ENCODE results near the gene ATP6V1A.
"Not testable (repeated sequence)": the region's sequence is repeated elsewhere in the genome, so short reads cannot be mapped to it uniquely, and the experiment has no call there.

ATP6V1A gene

DNA sequence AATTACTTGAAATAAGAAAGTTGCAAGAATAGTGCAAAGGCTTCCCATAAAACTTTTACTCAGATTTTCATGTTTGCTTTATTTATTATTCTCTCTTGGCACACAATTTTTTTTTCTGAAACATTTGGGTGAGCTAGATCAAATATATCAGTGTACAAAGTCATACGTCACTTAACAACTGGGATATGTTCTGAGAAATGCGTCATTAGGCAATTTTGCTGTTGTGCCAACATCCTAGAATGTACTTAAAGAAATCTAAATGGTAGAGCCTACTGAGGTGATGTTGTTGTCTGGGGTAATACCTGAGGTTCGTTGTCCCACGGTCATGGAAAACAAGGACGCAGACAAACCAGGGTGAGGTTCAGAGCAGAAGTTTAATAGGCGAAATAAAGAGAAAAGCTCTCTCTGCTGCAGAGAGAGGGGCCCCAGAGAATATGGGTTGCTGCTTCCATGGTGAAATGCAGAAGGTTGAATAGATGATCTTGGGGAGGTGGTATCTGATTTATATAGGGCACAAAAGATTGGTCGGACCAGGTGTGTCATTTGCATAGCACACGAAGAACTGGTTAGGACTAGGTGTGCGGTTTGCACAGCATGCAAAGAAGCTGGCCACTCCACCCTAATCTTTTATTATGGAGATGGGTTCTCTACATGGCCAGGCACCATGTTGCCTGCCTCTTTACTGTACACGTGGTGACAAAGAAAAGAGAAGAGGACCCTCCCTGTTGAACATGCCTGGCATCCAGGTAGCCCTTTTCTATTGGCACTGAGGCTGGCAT, 82.9 kb downstream of the ATP6V1A start:
- DNase-seq = no peak

DNA sequence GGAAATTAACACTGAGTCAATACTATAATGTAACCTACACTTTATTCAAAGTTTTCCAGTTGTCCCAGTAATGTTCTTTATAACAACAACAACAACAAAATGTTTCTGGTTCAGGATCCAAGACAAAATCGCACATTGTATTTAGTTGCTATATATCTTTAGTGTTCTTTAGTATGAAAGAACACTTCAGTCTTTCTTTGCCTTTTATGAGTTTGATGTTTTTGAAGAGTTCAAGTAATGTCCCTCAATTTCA, 84.2 kb downstream of the ATP6V1A start:
- DNase-seq = no peak

DNA sequence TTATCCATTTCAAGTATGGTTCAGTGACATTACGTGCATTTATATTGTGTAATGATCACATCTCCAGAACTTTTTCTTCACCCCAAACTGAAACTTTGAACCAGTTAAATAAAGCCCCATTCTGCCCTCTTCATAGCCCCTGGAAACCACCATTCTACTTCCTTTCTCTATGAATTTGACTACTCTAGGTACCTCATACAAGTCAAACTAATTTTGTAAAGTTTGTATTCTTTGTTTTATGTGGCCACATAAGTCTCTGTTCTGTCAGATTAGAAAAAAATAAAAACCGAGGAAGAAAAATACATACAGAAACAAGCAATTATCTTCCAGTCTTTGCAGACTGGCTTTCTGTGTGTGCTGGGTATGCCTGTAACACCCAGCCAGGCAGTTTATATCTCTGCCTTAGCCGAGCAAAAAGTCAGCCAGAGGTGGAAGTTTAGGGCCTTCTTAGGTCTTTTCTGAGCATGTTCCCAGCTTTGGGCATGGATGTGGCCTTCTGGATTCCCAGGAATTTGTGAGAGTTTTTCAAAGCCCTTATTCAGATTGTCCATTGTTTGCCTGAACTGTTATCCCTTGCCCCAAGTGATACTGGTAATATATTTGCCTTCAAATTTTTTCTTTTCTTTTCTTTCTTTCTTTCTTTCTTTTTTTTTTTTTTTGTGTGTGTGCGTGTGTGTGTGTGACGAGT, 85.8 kb downstream of the ATP6V1A start:
- no peak for DNase-seq

- no peak for DNase-seq
Observed at GRCh38 chr3:113834983-113835382, 88.1 kb downstream of the ATP6V1A start.

DNA sequence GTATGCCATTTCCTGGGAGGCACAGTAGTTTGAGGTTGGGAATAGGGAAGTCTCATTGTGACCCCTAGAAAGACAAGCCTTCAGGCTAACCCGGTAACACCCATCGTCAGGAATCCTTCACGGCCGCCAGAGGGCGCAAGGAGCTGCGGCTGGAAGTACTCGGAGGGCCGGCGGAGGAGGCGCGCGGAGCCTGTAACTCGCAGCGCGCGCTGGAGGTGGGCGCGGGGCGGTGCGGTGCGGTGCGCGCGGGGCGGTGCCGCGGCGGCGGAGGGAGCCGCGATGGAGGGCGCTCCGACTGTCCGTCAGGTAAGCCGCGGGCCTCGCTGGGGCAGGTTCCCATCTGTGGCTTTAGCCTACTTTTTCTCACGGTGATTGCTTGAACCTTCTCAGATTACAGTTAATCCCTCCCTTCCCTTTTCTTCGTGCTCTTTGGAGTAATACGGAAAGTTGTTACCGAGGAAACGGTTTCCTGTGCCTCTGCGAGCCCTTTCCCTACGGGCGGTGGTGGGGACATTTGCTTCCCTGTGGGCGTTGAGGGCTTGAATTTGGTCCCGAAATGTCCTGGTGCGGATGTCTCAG, 91.9 kb downstream of the ATP6V1A start, which contains the start of gene GRAMD1C:
GRAMD1C (plus strand) TSS at position 158 of the 579 bp plus-strand sequence; CDS start at position 280, 122 bp downstream.
- peak; percentile 91 for DNase-seq

GRCh38 chr3:113839551-113839950, 92.7 kb downstream of the ATP6V1A start:
- DNase-seq = no peak

- DNase-seq = peak; percentile 50
Observed at GRCh38 chr3:113844622-113845222, 97.9 kb downstream of the ATP6V1A start.

- no peak for DNase-seq
Observed at GRCh38 chr3:113847247-113847646, 100.4 kb downstream of the ATP6V1A start.

DNA sequence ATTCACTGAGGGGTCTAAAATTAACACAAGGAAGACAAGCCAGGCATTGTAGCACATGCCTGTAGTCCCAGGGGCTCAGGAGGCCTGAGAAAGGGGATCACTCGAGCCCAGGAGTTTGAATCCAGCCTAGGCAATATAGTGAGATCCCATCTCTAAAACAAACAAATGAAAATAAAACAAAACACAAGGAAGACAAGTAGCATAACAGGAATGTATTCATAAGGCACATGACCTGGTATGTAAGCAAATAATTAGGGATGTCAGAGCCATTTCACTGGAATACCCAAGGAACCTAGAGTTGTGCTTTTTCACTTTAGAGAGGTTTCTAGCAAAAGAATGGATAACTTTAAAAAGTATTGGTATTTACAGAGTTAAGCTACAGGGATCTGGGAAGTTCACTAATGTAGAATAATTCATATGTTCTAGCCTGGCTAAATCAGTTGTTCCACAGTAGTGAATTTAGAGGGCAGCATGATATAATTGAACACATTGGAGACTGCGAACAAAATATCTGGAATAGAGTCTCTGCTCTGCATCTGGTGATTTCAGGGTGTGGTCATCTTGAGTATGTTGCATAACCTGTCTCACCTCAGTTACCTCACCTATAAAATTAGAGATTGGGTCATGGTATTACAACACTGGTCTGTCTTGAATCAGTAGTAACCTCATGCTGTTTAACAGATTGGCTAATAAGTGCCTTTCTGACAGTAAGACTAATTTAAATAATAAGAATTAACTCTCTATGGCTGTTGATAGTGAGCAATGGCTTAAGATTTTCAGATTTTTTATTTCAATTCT, 101.0 kb downstream of the ATP6V1A start:
- no peak for DNase-seq

- not testable (repeated sequence) for DNase-seq
Observed at GRCh38 chr3:113849071-113849470, 102.2 kb downstream of the ATP6V1A start.

GRCh38 chr3:113849841-113850240, 103.0 kb downstream of the ATP6V1A start:
- DNase-seq = not testable (repeated sequence)

DNA sequence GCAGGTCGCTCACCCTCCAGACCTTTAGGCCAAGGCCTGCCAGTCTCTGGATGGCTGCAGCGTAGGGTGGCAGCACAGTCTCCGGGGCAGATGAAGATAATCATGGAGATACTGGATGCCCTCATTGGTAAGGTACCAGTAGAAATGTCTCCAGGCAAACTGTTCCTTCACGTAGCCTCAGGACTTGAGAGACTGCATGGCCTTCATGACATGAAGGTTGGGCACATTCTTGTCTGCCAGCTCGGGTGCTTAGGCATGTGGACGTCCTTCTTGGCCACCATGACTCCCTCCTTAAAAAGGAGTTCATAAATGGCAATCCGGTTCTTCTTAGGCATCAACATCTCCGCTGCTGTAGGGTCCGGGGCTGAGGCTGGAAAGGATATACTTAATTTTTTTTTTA, 103.6 kb downstream of the ATP6V1A start:
- DNase-seq = not testable (repeated sequence)

GRCh38 chr3:113852506-113852905, 105.7 kb downstream of the ATP6V1A start:
- no peak for DNase-seq
